ENCODE results near the gene BNIP3.

Gene BNIP3

GRCh38 chr10:131948501-131948900 lies 33.2 kb downstream of the BNIP3 start:
- TF ChIP-seq CTCF (IDR thresholded peaks at IDR 0.05; ENCODE audit: borderline replicate concordance, insufficient read depth, low read depth, low read length) = no peak
- no peak overlapping the region for H3K4me3 ChIP-seq (ENCODE audit: low read depth, low read length)

- no peak overlapping the region for H3K4me3 ChIP-seq (ENCODE audit: low read depth, low read length)
- TF ChIP-seq CTCF (IDR thresholded peaks at IDR 0.05; ENCODE audit: borderline replicate concordance, insufficient read depth, low read depth, low read length) = no peak
These were observed 33.9 kb downstream of the BNIP3 start for GRCh38 chr10:131947631-131948347.

- no peak for TF ChIP-seq CTCF (IDR thresholded peaks at IDR 0.05; ENCODE audit: borderline replicate concordance, insufficient read depth, low read depth, low read length)
- H3K4me3 ChIP-seq (ENCODE audit: low read depth, low read length) = no peak overlapping the region
These were observed 34.8 kb downstream of the BNIP3 start for GRCh38 chr10:131946880-131947279.

- no peak for TF ChIP-seq CTCF (IDR thresholded peaks at IDR 0.05; ENCODE audit: borderline replicate concordance, insufficient read depth, low read depth, low read length)
- H3K4me3 ChIP-seq (ENCODE audit: low read depth, low read length) = no peak overlapping the region
These were observed 35.4 kb downstream of the BNIP3 start for GRCh38 chr10:131946321-131946751.

GRCh38 chr10:131944976-131945695 lies 36.6 kb downstream of the BNIP3 start:
- H3K4me3 ChIP-seq (ENCODE audit: low read depth, low read length) = no peak overlapping the region
- no peak for TF ChIP-seq CTCF (IDR thresholded peaks at IDR 0.05; ENCODE audit: borderline replicate concordance, insufficient read depth, low read depth, low read length)

GRCh38 chr10:131944412-131944811 lies 37.3 kb downstream of the BNIP3 start:
- no peak overlapping the region for H3K4me3 ChIP-seq (ENCODE audit: low read depth, low read length)
- no peak for TF ChIP-seq CTCF (IDR thresholded peaks at IDR 0.05; ENCODE audit: borderline replicate concordance, insufficient read depth, low read depth, low read length)
